HG03039 (cell line): ENCODE measurements around the gene ATG10.
A peak's percentile ranks its signal among the peaks of the same experiment; 100 is the strongest.
"Not testable (repeated sequence)": the region's sequence is repeated elsewhere in the genome, so short reads cannot be mapped to it uniquely, and the experiment has no call there.

Experiments used
- ATAC-seq: cut with Tn5 transposase; IDR thresholded peaks from one replicate; pipeline ENCODE4 v1.9.1; 2021; ENCODE audit warnings: mild to moderate bottlenecking, moderate library complexity; ENCODE audit not compliant: unreplicated experiment

The ATG10 gene

DNA sequence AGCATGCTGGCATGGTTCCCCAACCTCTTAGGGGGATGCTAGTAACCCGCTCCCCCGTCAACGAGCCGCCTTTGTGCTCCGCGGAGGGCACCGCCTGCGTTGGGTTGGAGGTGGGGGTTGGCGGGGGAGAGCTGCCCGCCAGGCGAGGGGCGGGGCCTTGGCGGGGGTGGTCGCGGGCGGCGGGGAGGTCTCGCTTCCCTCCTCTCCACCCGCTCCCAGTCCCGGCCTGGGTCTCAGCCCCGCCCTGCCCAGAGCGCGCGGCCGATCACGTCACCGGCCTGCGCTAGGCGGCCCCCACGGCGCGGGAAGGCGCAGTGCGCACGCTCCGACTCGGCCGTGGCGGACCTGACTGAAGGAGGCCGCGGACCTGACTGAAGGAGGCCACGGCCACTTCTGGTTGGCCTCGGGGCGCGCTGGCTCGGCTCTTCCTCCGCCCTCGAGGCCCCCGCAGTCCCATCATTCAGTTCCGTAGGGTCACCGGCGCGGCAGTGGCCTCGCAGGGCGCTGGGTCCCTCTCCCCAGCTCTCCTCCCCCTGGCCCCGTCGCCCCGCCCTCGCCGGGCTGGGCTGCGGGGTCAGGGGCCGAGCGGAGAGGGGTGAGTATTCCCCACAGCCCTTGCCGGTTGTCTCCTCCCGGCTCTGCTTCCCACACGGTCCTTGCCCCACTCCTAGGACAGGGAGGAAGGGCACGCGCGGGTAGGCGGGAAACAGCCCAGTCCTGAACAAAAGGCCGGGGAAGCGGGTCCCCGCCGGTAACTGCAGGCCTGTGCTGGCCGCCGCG, at the start of gene ATG10:
Gene ATG10, plus strand, starts transcription at position 312 of the 780 bp plus-strand sequence. CDS start 15,548 bp downstream, outside the sequence.
- peak; percentile 96 for ATAC-seq

DNA sequence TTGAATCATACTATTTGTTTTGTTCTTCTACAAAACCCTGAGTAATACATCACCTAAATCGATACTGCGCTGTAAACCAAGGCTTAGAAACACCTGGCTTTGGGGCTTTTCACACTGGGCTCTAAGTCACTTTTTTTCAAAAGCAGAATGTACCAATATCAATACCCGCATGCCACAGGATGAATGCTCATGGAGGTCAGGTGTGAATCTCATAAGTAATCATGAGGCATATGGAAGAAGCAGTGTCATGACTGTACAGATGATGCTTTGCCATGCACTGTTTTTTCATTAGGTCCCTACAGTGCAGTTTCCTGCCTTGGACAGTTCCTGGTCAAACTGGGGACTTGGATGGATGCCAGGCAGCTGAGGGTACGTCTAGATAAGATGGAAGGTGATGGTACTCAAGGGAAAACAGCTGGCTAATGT, 49.0 kb upstream of the ATG10 start:
- ATAC-seq: no peak

DNA sequence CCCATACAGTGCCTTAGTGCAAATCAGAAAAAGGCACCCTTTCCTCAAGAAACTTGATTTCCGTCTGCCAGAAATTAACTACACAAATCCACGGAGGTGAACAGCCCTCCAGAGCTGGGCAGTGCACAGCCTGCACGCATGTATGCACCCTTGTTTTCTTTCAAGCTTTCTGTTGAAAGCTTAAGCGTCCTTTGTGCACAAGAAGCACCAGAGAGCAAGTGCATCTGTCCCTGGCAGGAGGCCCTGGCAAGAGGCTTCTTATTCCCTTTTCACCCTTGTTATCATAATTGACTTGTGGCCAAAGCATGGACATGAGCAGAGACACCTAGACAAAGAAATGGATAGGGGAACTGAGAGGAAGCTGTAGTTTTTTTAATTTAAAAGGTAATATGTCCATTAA, 47.4 kb upstream of the ATG10 start:
- ATAC-seq: no peak

DNA sequence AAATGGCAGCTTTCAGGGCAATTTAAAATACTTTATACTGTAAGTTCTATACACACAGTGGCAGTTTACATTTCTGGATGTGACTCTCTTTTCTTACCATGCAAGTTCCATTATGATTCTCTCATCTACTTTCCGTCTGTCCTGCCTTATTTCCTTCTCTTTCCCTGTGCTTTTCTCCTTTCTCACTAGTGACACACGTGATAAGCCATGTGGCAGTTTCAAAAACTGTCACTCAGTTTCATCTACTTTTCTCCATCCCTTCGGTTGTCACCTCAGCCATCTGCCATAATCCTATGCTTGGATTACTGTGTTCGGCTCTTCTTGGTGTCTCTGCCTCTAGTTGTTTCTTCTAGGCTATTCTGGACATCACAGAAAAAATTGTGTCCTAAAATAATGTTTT, 46.8 kb upstream of the ATG10 start:
- no peak for ATAC-seq

DNA sequence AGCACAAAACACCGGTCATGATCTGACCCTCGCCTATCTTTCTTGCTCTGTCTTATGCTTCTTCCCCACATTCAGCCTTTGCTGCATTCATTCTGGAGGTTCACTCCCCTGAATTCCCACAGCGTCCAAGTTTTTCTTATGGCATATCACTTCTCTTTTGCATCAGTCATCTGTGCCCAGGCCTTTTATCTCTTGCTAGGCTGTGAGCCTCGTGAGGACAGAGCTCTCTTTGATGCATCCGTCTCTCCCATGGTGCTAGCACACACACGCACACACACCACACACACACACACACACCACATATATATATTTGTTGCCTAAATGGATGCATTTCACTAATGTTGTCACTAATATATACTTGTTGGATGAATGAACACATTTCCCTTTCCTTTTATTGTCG, 45.8 kb upstream of the ATG10 start:
- ATAC-seq: no peak

DNA sequence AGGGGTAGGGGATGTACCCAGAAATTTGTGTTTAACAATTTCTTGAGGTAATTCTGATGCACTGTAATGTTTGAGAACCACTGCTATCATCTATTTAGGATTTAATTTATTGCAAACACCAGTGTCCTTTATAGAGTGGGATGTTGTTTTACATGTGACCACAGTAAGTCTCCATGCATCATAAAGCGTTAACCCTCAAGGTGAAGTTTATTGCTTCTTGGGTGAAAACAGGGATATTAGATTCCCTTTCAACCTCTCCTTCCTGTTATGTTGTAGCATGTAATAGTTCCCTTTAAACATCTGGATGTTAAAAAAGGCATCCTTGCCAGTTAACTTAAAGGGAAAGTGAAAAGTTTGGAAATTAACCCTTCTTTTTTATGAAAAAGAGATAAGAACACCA, 35.8 kb upstream of the ATG10 start:
- ATAC-seq: no peak

DNA sequence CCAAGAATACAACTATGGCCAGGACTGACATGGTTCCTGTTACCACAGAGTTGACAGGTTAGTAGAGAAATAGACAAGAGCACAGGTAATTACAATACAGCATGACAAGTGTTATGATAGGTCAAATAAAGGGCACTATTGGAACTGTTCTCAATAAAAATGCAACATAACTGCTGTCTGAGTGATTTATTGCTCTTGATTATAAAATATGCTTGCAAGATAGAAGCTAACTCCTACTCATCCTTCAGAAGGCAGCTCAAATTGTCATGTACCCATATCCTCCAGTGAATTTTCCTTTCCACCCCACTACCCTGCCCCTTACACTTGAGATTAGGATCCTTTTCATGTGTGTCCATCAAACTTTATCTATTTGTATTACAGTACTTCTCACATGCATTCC, 35.1 kb upstream of the ATG10 start:
- no peak for ATAC-seq

DNA sequence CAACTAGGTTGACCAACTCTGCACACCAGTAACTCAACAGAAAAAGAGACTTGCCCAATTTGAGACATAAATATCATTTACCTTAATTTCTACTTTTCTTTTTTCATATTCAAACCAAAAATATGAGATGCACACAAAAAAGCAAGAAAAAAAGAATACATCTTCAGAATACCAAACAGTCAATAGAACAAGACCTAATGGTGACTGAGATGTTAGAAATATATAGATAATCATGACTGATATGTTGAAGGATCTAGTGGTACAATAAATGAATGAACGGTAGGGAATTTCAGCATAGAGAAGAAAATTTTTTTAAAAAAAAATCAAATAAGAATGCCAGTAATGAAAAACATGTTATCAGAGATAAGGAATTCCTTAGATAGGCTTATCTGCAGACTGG, 29.1 kb upstream of the ATG10 start:
- no peak for ATAC-seq

DNA sequence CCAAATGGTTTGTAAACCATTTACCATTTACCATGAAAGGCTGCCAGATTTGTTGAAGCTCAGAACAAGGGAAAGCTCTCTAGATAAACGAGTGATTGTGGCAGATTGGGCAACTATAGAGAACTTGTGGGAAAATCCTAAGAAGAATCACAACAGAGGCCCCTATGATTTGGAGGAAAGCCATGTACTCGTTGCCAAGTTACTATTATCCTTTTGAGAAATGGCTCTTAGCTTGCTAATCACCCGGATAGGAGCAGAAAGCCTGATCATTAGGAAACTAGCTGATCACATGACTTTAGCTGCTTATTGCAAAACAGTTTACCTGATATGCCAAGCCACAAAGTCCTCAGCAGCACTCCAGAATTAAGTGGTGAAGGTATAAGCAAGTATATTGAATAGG, 23.5 kb upstream of the ATG10 start:
- ATAC-seq: no peak

DNA sequence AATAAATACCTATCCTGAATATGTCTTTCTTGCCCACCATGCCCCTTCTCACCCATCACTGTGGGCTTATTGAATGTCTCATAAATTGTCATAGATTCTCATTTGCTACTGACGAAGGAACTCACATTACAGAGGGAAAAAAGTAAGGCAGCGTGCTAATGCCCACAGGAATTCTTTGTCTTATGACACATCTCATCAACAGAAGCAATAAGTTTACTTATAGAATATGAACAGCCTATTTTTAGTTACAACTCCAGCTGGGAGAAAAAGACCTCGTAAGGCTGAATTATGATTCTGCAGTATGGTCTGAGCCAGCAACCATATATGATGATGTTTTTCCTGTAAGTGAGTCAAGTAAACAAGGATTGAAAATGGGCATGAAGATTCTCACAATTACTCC, 22.4 kb upstream of the ATG10 start:
- ATAC-seq: no peak

DNA sequence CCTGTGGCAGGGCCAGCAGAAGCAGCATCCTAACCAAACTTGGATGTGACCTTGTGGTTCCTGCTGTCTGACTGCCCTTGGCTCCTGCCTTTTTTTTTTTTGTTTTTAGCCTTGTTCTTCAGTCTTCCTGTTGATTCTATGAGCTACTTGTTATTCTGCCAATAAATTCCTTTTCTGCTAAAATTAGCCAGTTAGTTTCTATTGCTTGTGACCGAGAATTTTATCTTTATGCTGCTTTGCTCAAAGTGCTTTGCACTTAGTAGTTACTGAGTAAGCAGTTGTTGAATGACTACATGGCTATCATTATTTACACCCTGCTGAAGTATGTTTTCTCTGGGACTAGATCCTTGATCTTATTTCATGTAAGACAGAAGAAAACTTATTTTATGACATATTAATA, 20.8 kb upstream of the ATG10 start:
- ATAC-seq: no peak

DNA sequence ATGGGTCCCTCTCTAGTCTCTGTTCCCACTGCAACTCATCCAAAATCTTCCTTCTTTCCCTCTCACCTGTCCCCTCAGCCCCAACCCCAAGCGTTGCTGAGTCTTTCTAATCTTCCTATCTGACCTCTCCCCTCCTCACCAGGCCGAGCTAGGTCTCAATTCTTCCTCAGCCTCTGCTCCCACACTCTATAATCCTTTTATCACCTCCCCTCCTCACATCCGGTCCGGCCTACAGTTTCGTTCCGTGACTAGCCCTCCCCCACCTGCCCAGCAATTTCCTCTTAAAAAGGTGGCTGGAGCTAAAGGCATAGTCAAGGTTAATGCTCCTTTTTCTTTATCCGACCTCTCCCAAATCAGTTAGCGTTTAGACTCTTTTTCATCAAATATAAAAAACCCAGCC, 17.0 kb upstream of the ATG10 start:
- ATAC-seq: not testable (repeated sequence)

DNA sequence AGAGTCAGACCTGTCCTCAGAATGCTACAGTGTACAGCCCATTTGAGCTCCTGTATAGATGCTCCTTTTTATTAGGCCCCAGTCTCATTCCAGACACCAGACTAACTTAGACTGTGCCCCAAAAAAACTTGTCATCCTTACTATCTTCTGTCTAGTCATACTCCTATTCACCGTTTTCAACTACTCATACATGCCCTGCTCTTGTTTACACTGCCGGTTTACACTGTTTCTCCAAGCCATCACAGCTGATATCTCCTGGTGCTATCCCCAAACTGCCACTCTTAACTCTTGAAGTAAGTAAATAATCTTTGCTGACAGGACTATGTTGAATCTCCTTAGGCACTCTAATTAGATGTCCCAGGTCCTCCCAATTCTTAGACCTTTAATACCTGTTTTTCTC, 13.7 kb upstream of the ATG10 start:
- not testable (repeated sequence) for ATAC-seq

DNA sequence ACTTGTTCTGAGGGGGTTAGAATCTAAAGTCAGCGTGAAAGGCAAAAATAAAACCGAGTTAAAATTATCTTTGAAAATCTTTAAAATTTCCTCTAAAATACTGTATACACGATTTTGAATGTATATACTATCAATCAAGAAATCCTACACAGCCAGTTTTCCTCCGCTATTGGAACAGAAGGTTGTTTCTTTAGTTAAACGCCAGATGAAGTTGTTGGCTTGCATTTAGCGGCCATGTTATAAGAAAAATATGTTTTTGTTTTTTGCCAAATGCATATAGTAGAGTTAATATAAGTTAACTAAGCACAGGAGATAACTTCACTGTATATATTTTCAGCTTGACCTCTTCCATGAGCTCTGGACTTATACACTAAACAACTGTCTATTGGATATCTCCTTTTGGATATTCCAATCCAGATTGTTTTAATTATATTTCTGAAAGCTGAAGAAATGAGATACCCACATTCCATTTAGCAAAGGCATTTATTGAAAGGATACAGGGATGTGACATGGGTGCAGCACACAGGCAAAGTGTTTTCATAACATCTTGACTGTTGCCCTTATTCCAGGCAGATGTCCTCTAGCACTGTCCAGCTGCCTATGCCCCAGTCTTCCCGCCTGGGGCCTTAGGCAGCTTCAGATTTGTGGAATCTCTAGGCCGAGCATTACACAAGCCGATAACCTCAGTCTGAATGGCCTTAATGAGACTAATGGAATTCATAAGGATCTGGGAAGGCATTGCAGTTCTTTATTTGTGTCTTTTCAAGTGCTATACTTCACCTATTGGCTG, 10.0 kb upstream of the ATG10 start:
- ATAC-seq: no peak

DNA sequence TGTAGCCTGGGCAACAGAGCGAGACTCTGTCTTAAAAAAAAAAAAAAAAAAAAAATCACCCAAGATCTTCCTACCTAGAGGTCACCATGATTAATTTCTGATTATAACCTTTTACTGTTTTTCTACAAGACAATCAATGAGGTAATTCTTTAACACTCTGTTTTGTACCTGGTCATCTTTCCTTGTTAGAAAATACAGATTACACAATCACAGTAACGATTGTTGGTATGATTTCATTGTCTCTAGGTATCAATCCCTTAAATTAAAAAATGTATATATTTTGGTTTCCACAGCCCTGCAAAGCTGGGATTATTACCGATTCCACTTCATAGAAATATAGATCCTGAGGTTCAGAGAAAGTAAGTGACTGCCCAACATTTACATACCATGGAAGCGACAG, 8.3 kb upstream of the ATG10 start:
- ATAC-seq: no peak

DNA sequence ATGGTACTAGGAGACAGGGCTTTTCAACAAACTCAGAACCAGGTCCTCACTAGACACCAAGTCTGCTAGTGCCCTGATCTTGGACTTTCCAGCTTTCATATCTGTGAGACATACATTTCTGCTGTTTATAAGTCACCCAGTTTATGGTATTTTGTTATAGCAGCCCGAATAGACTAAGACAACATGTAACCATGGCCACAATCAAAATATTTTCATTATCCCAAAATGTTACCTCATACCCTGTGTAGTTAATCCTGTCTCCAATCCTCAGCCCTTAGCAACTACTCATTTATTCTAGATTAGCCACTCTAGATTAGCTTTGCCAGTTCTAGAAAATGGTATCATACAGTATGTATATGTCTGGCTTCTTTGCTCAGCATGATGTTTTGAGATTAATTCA, 6.3 kb upstream of the ATG10 start:
- no peak for ATAC-seq

DNA sequence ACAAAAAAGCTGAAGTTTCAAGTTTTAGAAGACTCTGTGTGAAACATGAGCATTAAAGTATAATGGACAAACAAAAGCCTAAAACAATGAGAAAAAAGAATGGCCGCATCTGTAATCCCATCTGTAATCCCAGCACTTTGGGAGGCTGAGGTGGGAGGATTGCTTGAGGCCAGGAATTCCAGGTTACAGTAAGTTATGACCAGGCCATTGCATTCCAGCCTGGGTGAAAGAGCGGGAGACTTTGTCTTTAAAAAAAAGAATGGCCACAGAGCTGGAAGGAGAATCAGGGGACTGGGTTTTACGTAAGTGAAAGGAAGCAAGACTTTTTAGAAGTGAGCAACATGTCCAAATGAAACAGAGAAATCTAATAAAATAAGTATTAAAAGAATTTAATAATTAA, 2.6 kb upstream of the ATG10 start:
- no peak for ATAC-seq

DNA sequence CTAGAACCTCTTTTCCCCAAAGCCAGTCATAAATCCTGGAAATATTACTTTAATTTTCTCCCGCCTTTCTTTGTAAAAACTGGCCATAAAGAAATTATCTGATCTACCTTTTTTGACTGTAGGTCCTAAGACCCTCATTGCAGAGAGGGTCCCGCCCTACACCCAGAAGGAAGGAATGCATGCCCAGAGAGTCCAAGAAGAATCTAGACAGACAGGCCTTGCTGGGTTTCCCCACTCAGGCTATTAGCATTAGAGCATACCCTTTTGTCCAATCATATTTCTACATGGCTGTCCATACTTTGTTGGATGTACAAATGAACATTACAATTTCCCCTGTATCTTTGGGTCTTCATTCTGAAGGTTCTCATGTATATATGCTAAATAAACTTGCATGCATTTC, 1.9 kb upstream of the ATG10 start:
- no peak for ATAC-seq

DNA sequence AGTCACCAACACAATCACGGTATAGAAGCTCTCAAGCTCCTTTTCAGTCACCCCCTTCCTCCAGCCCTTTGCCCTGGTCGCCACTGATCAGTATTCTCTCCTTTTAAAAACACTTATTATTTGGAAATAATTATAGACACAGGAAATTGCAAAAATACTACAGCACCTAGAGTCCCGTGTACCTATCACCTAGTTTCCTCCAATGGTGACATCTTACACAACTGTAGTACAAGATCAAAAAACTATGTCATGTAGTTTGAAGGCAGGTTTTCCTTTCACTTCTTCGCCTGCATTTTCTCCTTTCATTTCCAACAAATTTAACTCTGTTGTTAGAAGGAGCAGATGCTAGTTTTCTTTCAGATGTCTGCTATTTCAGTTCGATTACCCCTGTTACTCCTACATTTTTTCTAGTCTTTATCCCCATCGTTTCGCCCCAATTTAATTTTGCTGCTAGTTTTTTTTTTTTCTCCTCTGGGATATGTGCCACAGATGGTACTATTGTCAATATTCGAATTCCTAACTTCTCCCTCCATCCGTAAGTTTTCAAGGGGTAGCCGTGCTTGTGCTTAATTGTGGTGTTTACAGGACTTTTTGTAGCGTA, 612 bp upstream of the ATG10 start:
- ATAC-seq: no peak

DNA sequence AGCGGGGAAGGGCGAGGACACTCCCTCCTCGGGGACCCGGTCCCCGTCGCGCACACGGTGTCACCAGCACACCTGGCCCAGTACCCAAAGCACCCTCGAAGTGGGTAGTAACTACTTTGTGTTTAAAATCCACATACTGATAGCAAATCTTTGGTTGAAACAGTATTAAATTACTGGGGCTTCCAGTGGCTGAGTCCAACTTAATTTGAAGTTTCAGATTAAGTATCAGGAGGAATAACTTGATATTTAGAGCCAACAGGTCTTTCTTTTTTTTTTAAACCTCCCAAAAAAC, 615 bp downstream of the ATG10 start:
- no peak for ATAC-seq

DNA sequence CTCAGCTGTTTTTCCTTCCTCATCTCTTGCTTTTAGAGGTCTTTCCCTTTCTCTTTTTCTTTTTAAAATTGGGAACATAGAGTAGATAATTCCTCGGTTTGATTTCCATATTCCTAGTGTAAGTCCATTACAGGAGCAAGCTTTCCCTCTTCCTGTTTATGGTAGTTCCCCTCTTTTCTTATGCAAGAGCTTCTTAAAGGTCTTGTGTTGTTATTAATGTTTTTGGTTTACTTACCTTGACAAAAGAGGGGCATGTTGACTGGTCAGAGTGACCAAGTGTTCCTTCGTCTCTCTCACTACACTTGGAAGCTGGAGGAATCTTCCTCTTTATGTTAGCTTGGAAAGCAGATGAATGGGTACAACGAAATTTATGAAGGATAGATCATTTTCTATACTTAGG, 8.3 kb downstream of the ATG10 start:
- no peak for ATAC-seq

DNA sequence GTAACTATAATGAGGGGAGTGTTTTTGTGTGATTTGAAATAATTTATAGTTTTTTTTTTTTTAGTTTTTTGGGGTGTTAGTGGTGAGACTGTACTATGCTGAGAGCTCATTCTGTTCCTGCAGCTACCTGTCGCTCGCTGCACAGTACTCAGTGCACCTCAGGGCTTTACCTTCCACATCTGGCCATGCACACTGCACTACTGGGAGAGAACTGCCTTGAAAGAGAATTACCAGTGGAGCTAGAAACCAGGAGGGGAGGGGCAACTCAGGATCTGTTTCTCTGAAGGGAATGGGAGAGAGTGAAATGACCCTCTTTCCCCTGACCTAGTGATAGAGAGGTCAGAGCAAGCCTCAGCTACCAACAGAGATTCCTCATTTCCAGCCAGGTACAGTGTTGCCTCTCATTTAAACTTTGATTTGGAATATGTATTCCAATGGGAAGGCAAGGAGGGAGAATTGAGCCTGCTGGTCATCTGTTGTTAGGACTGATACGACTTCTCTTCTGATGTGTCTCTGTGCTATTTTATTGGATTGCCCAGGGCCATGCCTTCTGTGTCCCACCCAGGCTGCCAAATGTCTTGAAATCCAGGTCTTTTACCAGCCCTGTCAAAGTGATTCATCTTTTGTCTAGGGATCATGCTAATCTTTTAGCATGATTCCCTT, 8.9 kb downstream of the ATG10 start:
- no peak for ATAC-seq
